ENCODE data around the gene GARIN5A. TPM values are rescaled to one million over a fixed set of nuclear protein-coding genes. Genes with fewer than 3 reads are reported as not detected.

GARIN5A gene
- total and polyA plus RNA-seq, 9 of the 15 experiments (the other 6 are each of a cell fraction or from before 2014, with no cell fraction given), result 0.10 to 0.82 (median 0.23) TPM; not detected in 2

DNA sequence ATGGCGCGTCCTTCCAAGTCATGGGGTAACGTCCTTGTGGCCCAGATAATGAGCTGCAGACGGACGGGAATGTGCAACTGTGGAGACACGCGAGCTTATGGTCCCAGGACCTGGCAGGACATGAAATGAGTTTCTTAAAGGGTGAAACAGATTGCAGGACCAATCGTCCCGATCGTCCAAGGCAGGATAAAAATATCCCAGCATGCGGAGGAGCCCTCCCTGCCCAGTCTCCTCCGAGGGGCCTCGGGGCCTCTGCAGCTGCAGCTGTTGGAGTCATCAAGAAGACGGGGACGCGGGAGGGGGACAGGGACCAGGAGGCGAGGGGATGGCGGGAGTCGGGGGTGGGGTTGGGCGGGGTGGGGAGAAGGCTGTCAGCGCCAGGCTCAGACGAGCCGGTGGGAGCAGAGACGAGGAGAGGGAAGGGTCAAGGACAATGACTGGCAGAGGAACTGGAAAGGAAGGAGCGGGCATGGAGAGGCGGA is 14.4 kb upstream of the GARIN5A start:
- peaks cover 6% of the 10 kb centered on the region for H3K9me3 ChIP-seq (replicated peaks; ENCODE audit: control insufficient read depth, insufficient read depth, low read depth, low read length)
- ChIA-PET POLR2A (interaction anchor here (0.5 to 0.6 kb wide), 3 partner anchors 12 to 117 kb away, joined by 3 to 4 read pairs (median 3); no protein-coding TSS in a partner anchor), CTCF (ENCODE audit: low intra/inter-chr PET ratio) (no interaction called here)
- no peak overlapping the region for H3K27ac ChIP-seq (ENCODE audit: extremely low read depth, low read depth, low read length)
- peaks cover 3 to 27% of the 10 kb centered on the region in 2 experiments; a peak in 3 of 5 replicates for H3K4me1 ChIP-seq (replicated peaks in 1 of 2; ENCODE audit: control insufficient read depth in 2 of 2, insufficient read depth in 2 of 2, low read length in 2 of 2)
- no peak for DNase-seq (ENCODE audit: extremely low read depth in 1 of 4, low spot score in 3 of 4)
- TF ChIP-seq FOXJ3 (CRISPR knock-in tag; IDR thresholded peaks at IDR 0.05) (no peak), MCM7 (IDR thresholded peaks at IDR 0.05) (no peak), ZNF77 (CRISPR knock-in tag; IDR thresholded peaks at IDR 0.05) (no peak), SMARCA5 (IDR thresholded peaks at IDR 0.05) (no peak), SIN3B (IDR thresholded peaks at IDR 0.05; ENCODE audit: low read depth) (no peak), SREBF2 (CRISPR knock-in tag; IDR thresholded peaks at IDR 0.05) (no peak), FOXK1 (CRISPR knock-in tag; IDR thresholded peaks at IDR 0.05; ENCODE audit: borderline replicate concordance) (no peak), FOXK2 (conservative IDR thresholded peaks at IDR 0.05 in 1 of 2, IDR thresholded peaks at IDR 0.05 in 1 of 2; ENCODE audit: low read depth in 2 of 2) (no peak), RBFOX2 (IDR thresholded peaks at IDR 0.05; ENCODE audit: low read depth, low read length) (no peak), HDAC1 (IDR thresholded peaks at IDR 0.05) (no peak), PTRF (tag; IDR thresholded peaks at IDR 0.05) (no peak), ZNF232 (CRISPR knock-in tag; IDR thresholded peaks at IDR 0.05) (no peak), HMGN3 (IDR thresholded peaks at IDR 0.05; ENCODE audit: borderline replicate concordance, extremely low read depth, insufficient read length, low read depth, low read length) (no peak), JUN (IDR thresholded peaks at IDR 0.05; ENCODE audit: borderline replicate concordance, low read depth, low read length) (no peak), JUN (CRISPR knock-in tag; IDR thresholded peaks at IDR 0.05; ENCODE audit: borderline replicate concordance) (no peak), ILK (tag; IDR thresholded peaks at IDR 0.05; ENCODE audit: borderline replicate concordance, low read depth) (no peak), LCOR (CRISPR knock-in tag; IDR thresholded peaks at IDR 0.05) (no peak), GATAD2B (IDR thresholded peaks at IDR 0.05; ENCODE audit: borderline replicate concordance) (no peak), ZNF589 (CRISPR knock-in tag; IDR thresholded peaks at IDR 0.05; ENCODE audit: low read depth) (no peak)
- TF ChIP-seq, protein P1, sequence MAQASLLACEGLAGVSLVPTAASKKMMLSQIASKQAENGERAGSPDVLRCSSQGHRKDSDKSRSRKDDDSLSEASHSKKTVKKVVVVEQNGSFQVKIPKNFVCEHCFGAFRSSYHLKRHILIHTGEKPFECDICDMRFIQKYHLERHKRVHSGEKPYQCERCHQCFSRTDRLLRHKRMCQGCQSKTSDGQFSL (CRISPR knock-in tag; IDR thresholded peaks at IDR 0.05), result no peak
- TF ChIP-seq, protein P1 (tag; IDR thresholded peaks at IDR 0.05), result no peak
- in situ Hi-C loops (cut with MboI) (no loop called here), intact Hi-C loops (cut with micrococcal nuclease) (no loop called here)
- no TSS peak for BruUV-seq (replicated peaks)
- H4K20me1 ChIP-seq (replicated peaks; ENCODE audit: control insufficient read depth, insufficient read depth, low read length), result no peaks in the 10 kb centered on the region
- H3K4me3 ChIP-seq, result no peak overlapping the region
- H3K27me3 ChIP-seq (ENCODE audit: control insufficient read depth in 2 of 2, insufficient read depth in 2 of 2, low read length in 2 of 2), result peaks cover 0 to 10% of the 10 kb centered on the region in 2 experiments; a peak in 2 of 5 replicates
- no peak overlapping the region for H3K9ac ChIP-seq (ENCODE audit: insufficient read depth in 1 of 2, low read depth in 2 of 2, low read length in 2 of 2)
- H2AFZ ChIP-seq (ENCODE audit: low read depth, low read length), result no peak overlapping the region
- no peak overlapping the region for H3K4me2 ChIP-seq (ENCODE audit: insufficient read depth, low read length)
- H3K79me2 ChIP-seq (ENCODE audit: control insufficient read depth, insufficient read depth, low read length), result no peaks in the 10 kb centered on the region
- no peaks in the 10 kb centered on the region for H3K9me1 ChIP-seq (ENCODE audit: control insufficient read depth, insufficient read depth, low read length)
- peak; percentile 56 for FAIRE-seq
- ATAC-seq, result no peak
- H3K36me3 ChIP-seq (ENCODE audit: control insufficient read depth, insufficient read depth, low read length), result no peaks in the 10 kb centered on the region
- WGBS (ENCODE audit: insufficient coverage, low coverage, missing lambda C conversion rate), result 23% methylated on average over 15 of the region's 26 CpGs
